Mesothelial cell of epicardium (in vitro differentiated cells): ENCODE results near the gene ANGEL1. TPM values are rescaled to one million over a fixed set of nuclear protein-coding genes. Genes with fewer than 3 reads are reported as not detected.

Experiments used
- DNase-seq, 2 experiments: peaks; one replicate each; pipeline ENCODE4 v3.0.0; 2021; ENCODE audit warnings: low spot score in 2 of 2; ENCODE audit not compliant: unreplicated experiment in 2 of 2
- H3K27ac Mint-ChIP-seq: 2 replicates; pipeline ENCODE4 v1.8.0; 2021; ENCODE audit warnings: mixed read lengths
- H3K27me3 Mint-ChIP-seq: 2 replicates; pipeline ENCODE4 v1.8.0; 2021; ENCODE audit warnings: low read depth, mixed read lengths
- H3K36me3 Mint-ChIP-seq: 2 replicates; pipeline ENCODE4 v1.8.0; 2021; ENCODE audit warnings: mixed read lengths
- H3K4me1 Mint-ChIP-seq: 2 replicates; pipeline ENCODE4 v1.8.0; 2021; ENCODE audit warnings: mixed read lengths
- H3K4me3 Mint-ChIP-seq: 2 replicates; pipeline ENCODE4 v1.8.0; 2021; ENCODE audit warnings: mild to moderate bottlenecking, moderate library complexity, mixed read lengths
- H3K9me3 Mint-ChIP-seq: 2 replicates; pipeline ENCODE4 v1.8.0; 2021; ENCODE audit warnings: mixed read lengths
- total RNA-seq: library from RNA; stranded (reverse); gene quantifications from 3 replicates; pipeline ENCODE4 v1.2.1, GENCODE V29; 2021
- TF ChIP-seq, protein P1 (sequence below): fragments of 200-600 bp; sonication (generic); IDR thresholded peaks from one replicate; pipeline ENCODE4 v1.5.0; 2021; ENCODE audit warnings: antibody characterized with exemption; ENCODE audit not compliant: unreplicated experiment

Gene ANGEL1
- total RNA-seq, 1 donor from 2014 or later = 39.4 TPM

DNA sequence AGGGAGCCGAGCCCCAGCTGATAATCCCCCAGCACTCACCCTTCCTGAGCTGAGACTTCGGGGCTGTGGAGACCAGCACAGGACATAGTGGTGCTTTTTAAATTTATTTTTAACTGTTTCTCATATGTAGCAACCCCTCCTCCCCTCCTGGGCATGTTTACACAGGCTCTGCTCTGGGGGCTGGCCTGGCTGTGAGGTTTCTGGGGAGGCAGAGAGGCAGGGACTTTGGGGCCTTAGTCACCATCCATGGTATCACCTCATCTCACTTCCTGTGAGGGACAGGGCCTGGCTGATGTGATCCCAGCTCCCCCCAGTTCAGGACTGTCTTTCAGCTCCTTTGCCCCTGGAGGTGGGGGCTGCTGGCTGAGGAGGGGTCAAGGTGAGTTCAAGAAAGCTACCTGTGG, 31.0 kb downstream of the ANGEL1 start:
- Mint-ChIP-seq H3K4me1 (peaks cover 17% of the 10 kb centered on the region), H3K9me3 (no peaks in the 10 kb centered on the region)
- peak in 1 of 2 experiments; percentile 36 for DNase-seq

GRCh38 chr14:76780875-76781647, 31.6 kb downstream of the ANGEL1 start:
- Mint-ChIP-seq H3K4me1 (peaks cover 17% of the 10 kb centered on the region), H3K9me3 (no peaks in the 10 kb centered on the region), H3K27ac (no peak overlapping the region), H3K36me3 (peaks cover 9% of the 10 kb centered on the region), H3K4me3 (no peak overlapping the region), H3K27me3 (no peaks in the 10 kb centered on the region)
- DNase-seq = peak in 1 of 2 experiments; percentile 27
- TF ChIP-seq, protein P1, sequence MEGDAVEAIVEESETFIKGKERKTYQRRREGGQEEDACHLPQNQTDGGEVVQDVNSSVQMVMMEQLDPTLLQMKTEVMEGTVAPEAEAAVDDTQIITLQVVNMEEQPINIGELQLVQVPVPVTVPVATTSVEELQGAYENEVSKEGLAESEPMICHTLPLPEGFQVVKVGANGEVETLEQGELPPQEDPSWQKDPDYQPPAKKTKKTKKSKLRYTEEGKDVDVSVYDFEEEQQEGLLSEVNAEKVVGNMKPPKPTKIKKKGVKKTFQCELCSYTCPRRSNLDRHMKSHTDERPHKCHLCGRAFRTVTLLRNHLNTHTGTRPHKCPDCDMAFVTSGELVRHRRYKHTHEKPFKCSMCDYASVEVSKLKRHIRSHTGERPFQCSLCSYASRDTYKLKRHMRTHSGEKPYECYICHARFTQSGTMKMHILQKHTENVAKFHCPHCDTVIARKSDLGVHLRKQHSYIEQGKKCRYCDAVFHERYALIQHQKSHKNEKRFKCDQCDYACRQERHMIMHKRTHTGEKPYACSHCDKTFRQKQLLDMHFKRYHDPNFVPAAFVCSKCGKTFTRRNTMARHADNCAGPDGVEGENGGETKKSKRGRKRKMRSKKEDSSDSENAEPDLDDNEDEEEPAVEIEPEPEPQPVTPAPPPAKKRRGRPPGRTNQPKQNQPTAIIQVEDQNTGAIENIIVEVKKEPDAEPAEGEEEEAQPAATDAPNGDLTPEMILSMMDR = no peak

More for the DNA sequence above, 31.0 kb downstream of the ANGEL1 start:
- no peak overlapping the region for H3K27ac Mint-ChIP-seq
- peaks cover 11% of the 10 kb centered on the region for H3K36me3 Mint-ChIP-seq
- H3K27me3 Mint-ChIP-seq = no peaks in the 10 kb centered on the region
- TF ChIP-seq, protein P1 = no peak
- H3K4me3 Mint-ChIP-seq = no peak overlapping the region

DNA sequence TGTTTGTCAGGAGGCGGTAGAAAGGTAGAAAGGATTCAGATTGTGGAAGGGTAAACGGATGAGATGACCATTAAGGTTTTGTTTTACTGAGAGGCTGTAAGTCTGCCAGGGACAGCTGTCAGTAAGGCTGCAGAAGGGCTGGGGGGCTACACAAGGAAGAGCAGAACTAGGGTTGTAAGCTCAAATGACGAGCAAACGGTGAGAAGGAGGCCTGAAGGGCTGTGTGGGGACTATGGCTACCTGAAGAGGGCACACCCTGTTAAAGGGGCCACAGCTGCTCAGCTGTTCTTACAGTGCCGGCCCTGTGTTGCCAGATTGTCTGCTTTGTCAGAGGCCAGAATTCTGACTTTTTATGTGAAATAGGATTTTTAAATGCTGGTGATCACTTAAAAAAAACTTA, 32.3 kb downstream of the ANGEL1 start:
- Mint-ChIP-seq H3K9me3 (no peaks in the 10 kb centered on the region), H3K36me3 (peaks cover 9% of the 10 kb centered on the region), H3K27me3 (no peaks in the 10 kb centered on the region), H3K27ac (peak overlapping the region; percentile 40), H3K4me1 (peaks cover 17% of the 10 kb centered on the region), H3K4me3 (no peak overlapping the region)
- TF ChIP-seq, protein P1 = no peak
- no peak for DNase-seq

DNA sequence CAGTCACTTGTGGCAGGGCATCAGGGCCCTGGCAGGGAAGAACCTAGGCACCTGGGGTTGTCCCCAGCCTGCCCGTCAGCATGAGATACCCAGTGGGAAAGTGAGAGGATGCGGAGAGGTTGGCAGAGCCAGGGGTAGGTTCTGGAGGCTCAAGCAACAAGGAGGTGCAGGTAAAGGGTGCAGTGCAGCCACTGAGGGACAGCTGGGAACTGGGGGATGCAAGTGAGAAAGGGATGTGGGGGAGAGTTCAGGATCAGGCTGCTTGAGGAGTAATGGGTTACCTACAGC, 32.7 kb downstream of the ANGEL1 start:
- H3K36me3 Mint-ChIP-seq = peaks cover 12% of the 10 kb centered on the region
- peaks cover 17% of the 10 kb centered on the region for H3K4me1 Mint-ChIP-seq
- H3K9me3 Mint-ChIP-seq = no peaks in the 10 kb centered on the region
- no peaks in the 10 kb centered on the region for H3K27me3 Mint-ChIP-seq
- DNase-seq = no peak
- TF ChIP-seq, protein P1 = no peak
- peak overlapping the region; percentile 40 for H3K27ac Mint-ChIP-seq
- no peak overlapping the region for H3K4me3 Mint-ChIP-seq

DNA sequence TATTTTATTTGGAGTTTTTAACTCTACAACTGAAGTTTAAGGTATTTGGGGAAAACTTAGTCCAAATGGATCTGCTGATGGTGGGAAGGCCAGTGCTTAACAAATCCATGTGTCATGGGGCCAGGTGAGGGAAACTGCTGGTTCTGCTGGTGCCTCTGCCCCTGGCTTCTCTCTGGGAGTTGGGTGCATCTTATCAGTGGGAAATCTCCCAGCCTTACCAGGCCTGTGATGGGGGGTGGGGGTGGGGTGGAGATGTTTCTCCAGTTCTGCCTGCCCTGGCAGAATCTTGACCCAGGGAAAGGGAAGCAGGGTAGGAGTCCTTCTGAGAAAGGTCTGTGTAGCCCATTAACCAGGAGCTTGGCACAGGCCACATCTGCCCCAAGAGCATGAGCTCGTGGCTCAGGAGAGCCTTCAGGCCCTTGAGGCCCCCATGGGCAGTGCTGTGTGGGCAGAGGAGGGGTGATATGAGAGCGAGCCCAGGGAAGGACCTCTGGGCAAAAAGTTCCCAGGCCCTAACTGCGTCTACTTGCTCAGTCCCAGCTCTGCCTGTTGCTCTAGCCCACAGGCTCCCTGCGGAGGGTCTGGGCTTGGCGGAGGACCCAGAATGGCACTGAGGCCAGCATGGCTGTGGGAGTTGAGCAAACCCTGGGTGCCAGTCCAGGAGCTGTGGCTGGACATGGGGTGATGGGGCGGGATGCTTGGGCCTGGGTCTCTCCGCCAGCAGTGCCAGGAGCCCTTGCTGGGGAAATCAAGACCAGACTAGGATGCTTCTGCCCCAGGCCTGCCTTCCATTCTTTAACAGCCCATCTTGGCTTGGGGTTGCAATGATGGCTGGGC, 33.2 kb downstream of the ANGEL1 start:
- peaks cover 16% of the 10 kb centered on the region for H3K4me1 Mint-ChIP-seq
- TF ChIP-seq, protein P1 = no peak
- H3K27ac Mint-ChIP-seq = peak overlapping the region; percentile 40
- no peak overlapping the region for H3K4me3 Mint-ChIP-seq
- DNase-seq = no peak
- peaks cover 14% of the 10 kb centered on the region for H3K36me3 Mint-ChIP-seq
- no peaks in the 10 kb centered on the region for H3K27me3 Mint-ChIP-seq
- no peaks in the 10 kb centered on the region for H3K9me3 Mint-ChIP-seq
